Liver (tissue), 3 donors: Measurements from ENCODE around the gene CCDC83.

Experiments
- ATF3 ChIP-seq: IDR thresholded peaks from 2 replicates; pipeline ENCODE4 v1.6.1; 2016; ENCODE audit warnings: antibody characterized with exemption
- EGR1 ChIP-seq, 2 donors: IDR thresholded peaks; 2 replicates each; pipeline ENCODE4 v1.6.1; 2016 to 2018; ENCODE audit warnings: antibody characterized with exemption in 2 of 2, low read depth in 2 of 2
- GABPA ChIP-seq, 2 donors: IDR thresholded peaks in 1 of 2; conservative IDR thresholded peaks in 1 of 2; 2 replicates each; pipeline ENCODE4 v1.6.1; 2016; ENCODE audit warnings: antibody characterized with exemption in 2 of 2, mild to moderate bottlenecking in 1 of 2, moderate library complexity in 1 of 2
- JUND ChIP-seq, 2 donors: IDR thresholded peaks; 2 replicates each; pipeline ENCODE4 v1.6.1; 2016; ENCODE audit warnings: antibody characterized with exemption in 2 of 2
- RXRA ChIP-seq, 2 donors: IDR thresholded peaks; 2 replicates each; pipeline ENCODE4 v1.6.1; 2017 to 2018; ENCODE audit warnings: antibody characterized with exemption in 2 of 2, mild to moderate bottlenecking in 1 of 2
- TF ChIP-seq, protein P1 (sequence below): IDR thresholded peaks from 2 replicates; pipeline ENCODE4 v1.6.1; 2016; ENCODE audit warnings: antibody characterized with exemption
- TF ChIP-seq, protein P2 (sequence below): fragments of 150-350 bp; IDR thresholded peaks from 2 replicates; pipeline ENCODE4 v1.5.1; 2017; ENCODE audit warnings: improper control_type of control experiment, low read depth, low read length; ENCODE audit not compliant: missing input control
- TF ChIP-seq, protein P3 (sequence below): IDR thresholded peaks from 2 replicates; pipeline ENCODE4 v1.6.1; 2016; ENCODE audit warnings: antibody characterized with exemption
- donor health status: healthy.
- donor health status: healthy.

DNA sequence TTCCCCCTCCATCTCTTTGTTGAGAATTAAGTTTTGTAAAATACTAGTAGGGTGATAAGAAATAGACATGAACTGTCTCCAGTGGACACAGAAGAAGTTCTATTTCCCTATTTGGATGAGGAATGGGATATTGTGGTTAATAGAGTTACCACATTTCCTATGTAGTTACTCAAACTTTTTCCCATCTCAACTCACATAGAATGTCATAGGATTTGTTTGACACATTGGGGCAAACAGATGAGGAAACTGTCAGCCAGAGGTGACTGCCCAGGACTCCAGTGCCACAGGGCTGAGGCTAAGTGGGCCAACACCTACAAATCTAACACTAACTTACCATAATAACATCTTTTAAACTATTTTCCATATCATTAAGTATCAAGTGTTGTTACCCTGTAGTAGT, 58.3 kb downstream of the CCDC83 start:
- TF ChIP-seq RXRA (IDR thresholded peaks at IDR 0.05) (no peak), EGR1 (IDR thresholded peaks at IDR 0.05; ENCODE audit: low read depth in 2 of 2) (no peak), GABPA (IDR thresholded peaks at IDR 0.05 in 1 of 2, conservative IDR thresholded peaks at IDR 0.05 in 1 of 2) (no peak), ATF3 (no peak), JUND (IDR thresholded peaks at IDR 0.05) (no peak)
- TF ChIP-seq, protein P1, sequence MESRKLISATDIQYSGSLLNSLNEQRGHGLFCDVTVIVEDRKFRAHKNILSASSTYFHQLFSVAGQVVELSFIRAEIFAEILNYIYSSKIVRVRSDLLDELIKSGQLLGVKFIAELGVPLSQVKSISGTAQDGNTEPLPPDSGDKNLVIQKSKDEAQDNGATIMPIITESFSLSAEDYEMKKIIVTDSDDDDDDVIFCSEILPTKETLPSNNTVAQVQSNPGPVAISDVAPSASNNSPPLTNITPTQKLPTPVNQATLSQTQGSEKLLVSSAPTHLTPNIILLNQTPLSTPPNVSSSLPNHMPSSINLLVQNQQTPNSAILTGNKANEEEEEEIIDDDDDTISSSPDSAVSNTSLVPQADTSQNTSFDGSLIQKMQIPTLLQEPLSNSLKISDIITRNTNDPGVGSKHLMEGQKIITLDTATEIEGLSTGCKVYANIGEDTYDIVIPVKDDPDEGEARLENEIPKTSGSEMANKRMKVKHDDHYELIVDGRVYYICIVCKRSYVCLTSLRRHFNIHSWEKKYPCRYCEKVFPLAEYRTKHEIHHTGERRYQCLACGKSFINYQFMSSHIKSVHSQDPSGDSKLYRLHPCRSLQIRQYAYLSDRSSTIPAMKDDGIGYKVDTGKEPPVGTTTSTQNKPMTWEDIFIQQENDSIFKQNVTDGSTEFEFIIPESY = no peak
- TF ChIP-seq, protein P2, sequence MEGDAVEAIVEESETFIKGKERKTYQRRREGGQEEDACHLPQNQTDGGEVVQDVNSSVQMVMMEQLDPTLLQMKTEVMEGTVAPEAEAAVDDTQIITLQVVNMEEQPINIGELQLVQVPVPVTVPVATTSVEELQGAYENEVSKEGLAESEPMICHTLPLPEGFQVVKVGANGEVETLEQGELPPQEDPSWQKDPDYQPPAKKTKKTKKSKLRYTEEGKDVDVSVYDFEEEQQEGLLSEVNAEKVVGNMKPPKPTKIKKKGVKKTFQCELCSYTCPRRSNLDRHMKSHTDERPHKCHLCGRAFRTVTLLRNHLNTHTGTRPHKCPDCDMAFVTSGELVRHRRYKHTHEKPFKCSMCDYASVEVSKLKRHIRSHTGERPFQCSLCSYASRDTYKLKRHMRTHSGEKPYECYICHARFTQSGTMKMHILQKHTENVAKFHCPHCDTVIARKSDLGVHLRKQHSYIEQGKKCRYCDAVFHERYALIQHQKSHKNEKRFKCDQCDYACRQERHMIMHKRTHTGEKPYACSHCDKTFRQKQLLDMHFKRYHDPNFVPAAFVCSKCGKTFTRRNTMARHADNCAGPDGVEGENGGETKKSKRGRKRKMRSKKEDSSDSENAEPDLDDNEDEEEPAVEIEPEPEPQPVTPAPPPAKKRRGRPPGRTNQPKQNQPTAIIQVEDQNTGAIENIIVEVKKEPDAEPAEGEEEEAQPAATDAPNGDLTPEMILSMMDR = no peak
- TF ChIP-seq, protein P3, sequence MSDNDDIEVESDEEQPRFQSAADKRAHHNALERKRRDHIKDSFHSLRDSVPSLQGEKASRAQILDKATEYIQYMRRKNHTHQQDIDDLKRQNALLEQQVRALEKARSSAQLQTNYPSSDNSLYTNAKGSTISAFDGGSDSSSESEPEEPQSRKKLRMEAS = no peak
